ENCODE measurements around the gene ETV6.

GRCh38 chr12:11847539-11847938, 198.1 kb downstream of the ETV6 start:
- no peak for TF ChIP-seq POLR2A (IDR thresholded peaks at IDR 0.05; ENCODE audit: low read length)
- no peak for TF ChIP-seq CTCF (IDR thresholded peaks at IDR 0.05)
- no peak for TF ChIP-seq PHF8 (IDR thresholded peaks at IDR 0.05; ENCODE audit: borderline replicate concordance, low read depth)
- TF ChIP-seq JUNB (IDR thresholded peaks at IDR 0.05) = no peak

Measured in A549 (cell line).